ENCODE results near the gene UPK2.

- TF ChIP-seq CTCF (IDR thresholded peaks at IDR 0.05) (no peak), MEF2A (IDR thresholded peaks at IDR 0.05; ENCODE audit: borderline replicate concordance, low read depth) (no peak), NFIC (IDR thresholded peaks at IDR 0.05; ENCODE audit: borderline replicate concordance) (peak; percentile 48), FOXM1 (IDR thresholded peaks at IDR 0.05; ENCODE audit: low read depth) (no peak)
- TF ChIP-seq, protein P1, sequence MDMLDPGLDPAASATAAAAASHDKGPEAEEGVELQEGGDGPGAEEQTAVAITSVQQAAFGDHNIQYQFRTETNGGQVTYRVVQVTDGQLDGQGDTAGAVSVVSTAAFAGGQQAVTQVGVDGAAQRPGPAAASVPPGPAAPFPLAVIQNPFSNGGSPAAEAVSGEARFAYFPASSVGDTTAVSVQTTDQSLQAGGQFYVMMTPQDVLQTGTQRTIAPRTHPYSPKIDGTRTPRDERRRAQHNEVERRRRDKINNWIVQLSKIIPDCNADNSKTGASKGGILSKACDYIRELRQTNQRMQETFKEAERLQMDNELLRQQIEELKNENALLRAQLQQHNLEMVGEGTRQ (IDR thresholded peaks at IDR 0.05; ENCODE audit: borderline replicate concordance, low read depth, low read length): no peak
Observed at GRCh38 chr11:118938491-118939403, 17.4 kb upstream of the UPK2 start.
